T-helper 1 cell (primary cell): ENCODE results near the gene CHD6.

ENCODE experiments used
- DNase-seq, 5 donors: peaks; one replicate each; pipeline ENCODE4 v3.0.0-alpha.2; 2012 to 2020

CHD6 gene

DNA sequence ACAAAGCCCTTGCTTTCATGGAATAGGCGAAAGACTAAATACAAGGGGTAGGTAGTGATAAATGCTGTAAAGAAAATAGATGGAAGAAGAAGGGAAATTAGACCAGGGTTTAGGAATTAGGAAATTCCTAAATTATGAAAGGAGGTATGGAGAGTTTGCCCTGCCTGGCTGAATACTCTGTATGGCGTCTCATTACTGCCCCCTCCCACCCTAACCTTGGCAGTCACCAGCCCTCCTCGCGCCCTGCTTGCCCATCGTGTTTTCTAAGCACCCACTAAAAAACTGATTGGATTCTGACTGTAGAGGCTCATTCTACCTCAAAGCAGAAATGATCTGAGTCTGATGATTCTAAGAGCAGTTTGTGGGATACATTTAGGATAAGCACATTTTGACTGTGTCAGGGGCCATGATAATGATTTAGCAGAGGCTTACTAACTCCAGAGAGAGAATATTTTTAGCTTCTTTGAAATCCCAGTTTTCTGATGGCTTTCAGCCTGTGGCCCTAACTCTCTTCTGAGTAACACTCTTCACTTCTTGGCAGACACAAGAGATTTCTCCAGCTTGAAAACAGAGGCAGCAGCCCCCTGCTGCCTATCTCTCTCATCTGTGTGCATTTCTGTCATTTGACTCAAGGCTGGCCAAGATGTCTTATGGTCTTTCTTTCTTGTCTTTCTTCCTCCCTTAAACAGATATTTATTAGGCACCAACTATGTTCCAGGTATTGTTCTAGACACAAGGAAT, 1.4 kb upstream of the CHD6 start:
- DNase-seq = no peak

DNA sequence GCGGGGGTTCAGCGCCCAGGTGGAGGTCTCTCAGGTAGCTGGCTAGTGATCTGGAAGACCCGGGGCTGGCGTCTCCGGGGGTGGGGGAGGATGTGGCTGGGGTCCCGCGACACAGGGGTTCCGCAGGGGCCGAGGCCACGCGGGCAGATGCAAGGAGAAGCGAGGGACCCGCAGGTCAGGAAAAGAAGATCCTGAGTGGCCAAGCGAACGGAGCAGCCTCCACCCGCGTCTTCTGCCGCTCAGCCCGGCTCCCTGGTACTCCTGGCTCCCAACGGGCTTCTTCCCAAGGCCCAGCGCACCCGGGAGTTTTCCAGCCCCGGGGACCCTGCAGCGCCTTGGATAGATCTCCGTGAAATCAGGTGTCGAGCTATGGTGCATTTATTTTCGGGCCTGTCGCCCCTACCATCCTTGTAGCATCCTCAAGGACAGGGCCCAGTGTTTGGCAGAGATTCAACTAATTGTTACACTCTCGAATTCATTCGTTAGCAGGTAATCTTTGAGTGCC, 682 bp upstream of the CHD6 start:
- DNase-seq = no peak

DNA sequence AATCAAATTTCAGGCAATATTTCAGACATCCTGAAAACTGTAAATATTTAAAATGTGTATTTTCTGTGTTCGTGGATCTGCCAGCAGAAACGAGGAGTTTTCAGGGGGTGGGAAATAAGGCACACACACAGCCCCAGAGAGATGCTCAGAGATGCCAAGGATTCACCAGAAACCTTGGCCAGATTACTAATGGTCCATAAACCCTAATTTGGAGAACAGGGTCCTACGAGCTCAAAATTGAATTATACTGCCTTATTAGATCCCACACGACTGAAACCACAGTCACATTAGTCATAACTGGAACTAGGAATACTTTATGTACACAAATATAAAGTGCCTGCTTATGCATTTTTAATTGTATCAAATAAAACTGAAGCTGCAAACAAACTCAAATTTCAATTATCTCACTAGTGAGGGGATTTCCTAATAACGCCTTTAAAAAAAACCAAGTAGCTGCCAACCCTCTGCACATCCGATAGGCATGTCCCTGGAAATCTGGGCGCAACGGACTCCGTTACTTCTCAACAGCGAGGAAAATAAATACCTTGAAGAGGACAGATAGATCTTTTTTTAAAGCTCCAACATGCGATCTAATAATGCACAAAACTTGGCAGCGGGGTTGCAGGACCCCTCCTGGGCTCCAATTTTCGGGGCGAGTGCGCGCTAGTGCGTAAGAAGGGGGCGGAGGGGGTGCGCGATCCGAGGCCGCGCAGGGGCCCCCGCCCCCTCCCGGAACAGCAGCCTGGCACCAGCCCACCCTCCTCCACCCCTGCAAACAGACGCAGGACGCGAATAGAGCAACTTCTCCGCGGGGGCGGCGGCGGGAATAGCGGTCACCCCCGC, 897 bp downstream of the CHD6 start:
- peak; percentile 31 to 56 (median 37) for DNase-seq

DNA sequence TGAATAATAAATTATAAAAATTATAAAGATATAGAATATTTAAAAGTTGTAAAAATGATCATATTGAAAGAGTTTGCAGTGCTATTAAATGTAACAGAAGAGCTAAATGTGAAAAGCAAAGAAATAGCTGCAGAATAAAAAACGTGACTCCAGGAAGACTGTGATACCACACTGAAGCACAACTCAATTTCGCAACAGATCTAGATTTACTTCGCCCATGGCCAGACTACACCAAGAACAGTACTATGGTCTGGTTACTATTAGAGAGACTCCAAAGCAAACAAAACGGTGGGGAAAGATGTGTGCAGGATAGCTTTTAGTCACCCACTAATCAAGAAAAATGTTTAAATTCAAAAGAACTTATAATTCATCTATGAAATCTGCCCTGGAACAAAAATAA, 1.9 kb downstream of the CHD6 start:
- DNase-seq = no peak

DNA sequence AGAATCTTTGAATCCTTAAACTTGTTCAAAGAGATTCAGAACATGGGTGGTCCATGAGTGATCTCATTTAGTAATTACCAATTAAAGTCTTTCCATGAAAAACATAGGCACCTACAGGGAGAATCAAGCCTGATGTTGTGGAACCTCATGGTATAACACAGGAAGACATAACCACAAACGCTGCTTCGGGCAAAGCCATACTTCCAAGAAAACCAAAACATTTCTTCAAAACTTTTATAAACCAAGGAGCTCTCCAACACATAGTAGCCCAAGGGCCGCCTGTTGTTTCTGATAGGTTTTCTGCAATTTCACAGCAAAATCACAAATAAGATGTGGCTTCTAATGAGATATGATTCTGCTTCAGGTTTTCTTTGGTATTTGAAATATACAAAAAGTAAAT, 2.5 kb downstream of the CHD6 start:
- no peak for DNase-seq

DNA sequence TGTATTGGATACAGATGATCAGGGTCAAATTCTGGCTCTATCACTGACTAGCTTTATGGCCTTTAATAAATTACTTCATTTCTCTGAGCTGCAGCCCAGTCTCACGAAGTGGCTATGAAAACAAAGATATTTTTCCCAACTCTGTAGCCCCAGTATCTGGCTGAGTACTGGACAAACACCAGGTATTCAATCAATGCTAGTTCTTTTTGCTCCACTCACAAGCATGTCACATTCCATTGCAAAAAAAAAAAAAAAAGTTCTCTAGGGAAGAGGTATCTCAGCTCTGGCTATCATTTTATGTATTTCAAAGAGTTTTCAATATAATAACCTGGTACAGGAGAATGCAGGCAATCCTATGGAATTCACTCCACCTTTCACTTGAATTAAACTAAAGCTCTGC, 3.1 kb downstream of the CHD6 start:
- no peak for DNase-seq

DNA sequence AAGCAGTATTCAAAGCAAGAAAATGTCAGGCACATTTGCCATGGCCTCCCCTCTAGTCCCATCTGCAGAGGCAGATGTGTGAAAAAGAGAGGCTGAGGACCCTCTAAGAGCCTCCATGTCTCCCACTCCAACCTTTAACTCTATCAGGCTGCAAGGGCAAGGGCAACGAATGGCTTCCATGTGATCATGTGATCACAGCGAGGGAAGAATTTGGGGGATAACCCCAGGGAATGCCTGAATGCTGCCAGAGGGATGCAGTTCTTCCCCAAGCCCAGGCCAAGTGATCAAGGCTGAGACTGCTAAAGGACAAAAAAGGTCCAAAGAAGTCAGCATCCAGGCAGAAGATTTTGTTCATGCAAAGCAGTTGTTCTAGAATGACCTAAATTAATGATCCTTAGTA, 4.9 kb downstream of the CHD6 start:
- no peak for DNase-seq

DNA sequence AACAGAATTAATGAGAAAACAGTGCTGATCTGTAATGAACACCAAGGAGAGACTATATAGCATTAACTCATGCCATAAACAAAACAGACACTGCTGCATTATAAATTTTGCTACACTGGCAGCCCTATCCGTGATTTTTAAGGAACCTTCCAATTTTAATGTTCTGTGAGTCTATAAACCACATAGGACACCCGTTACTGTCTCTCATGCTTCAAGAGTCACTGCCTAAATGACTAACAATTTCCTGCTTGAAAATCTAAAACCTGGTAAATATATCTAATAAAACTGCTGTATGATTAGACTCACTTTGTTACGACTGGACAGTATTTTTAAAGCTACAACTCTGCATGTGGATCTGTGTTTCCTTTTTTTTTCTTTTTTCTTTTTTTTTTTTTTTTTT, 8.7 kb downstream of the CHD6 start:
- DNase-seq = no peak

DNA sequence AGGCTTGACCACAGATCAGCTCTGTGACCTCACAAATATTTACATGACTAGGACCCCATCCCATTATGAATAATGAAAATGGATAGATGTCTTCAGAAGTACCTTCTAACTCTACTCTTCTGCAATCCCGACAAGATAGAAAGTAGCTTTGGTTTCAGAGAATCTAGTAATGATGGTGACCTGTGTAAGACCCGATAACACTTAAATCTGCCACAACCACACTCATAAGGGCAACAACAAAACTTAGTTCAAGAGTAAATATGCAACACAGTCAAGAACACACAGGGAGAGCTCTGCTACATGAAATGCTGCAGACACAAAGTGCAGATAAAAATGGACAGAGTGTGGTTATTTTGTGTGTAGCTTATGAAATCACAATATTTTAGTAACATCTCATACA, 9.6 kb downstream of the CHD6 start:
- DNase-seq = no peak

DNA sequence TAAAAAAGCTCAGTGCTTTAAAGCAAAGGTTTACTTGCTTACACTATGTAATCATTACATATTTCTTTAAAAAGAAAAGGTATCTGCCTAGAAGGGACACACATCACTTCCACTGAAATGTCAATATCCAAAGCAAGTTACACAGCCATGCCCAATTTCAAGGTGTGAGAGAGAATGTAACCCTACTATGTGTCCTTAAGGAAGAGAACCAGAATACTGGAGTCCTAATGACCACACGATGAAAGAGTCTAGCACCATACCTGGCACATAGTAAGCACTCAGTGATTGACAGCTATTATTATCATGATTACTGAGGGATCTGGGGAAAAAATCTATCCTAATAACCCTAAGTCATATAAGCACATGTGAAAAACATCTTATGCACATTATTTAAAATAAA, 10.4 kb downstream of the CHD6 start:
- no peak for DNase-seq

DNA sequence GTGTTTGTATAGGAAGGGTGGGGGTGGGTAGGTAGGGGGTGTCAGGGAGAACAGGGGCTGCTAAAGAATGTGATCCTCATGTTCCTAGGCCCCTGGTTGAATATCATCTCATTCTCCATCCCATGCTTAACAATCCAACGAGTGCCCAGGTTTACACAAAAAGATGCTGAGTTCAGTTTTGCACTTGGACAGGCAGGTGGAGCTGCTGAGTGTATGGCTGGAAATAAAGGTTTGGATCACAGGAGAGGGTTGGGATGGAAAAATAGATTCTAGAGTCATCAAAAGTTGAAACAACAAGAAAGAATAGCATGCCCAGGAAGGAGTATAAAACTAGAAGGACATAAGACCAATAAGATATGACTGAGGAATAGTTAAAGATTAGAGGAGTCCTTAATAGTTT, 14.2 kb downstream of the CHD6 start:
- no peak for DNase-seq

DNA sequence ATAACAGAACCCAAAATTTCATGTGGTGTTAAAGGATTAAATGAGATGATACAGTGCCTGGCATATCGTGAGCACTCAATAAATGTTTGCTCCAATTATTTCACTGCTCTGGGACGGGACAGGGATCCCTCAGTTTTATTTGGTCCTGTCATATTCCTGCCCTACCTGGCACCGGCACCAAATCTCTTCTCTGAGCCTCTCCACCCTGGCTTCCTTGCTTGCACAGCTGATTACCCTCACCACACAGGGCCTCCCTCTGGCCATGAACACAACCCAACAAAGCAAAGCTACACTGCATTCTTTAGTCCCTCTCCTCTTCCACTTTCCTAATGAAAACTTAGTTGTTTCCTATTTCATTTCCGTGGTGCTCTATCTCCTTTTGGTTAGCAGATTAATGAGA, 16.4 kb downstream of the CHD6 start:
- DNase-seq = no peak

DNA sequence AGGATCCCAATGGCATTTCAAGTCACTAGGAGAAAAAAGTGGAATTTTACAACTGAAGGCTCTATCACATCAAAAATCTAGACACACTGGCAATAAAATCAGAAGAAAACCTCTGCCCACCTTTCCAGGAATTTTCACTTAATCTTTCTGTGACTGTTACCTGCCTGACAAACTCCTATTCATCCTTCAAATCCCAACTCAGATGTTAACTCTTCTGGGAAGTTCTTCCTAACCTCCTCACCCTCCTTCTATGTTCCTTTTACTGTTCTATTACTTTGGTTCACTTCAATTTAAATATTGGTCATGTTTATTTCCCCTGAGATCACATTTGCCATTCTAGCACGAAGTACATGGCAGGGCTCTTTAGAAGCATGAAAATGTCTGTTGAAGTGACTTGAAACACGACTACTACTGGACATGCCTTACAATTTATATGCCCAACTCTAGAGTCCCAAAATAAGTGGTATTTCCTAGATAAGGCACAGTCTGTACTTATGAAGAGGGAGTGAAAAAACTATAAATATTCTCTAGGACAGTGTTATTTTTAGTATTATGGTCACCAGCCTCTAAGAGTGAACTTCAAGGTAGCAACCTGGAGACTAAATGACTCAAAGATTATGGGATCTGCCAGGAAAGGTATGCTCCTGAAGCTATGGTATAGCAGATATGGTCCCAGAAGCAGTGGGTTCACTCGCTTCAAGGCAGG, 17.1 kb downstream of the CHD6 start:
- no peak for DNase-seq

DNA sequence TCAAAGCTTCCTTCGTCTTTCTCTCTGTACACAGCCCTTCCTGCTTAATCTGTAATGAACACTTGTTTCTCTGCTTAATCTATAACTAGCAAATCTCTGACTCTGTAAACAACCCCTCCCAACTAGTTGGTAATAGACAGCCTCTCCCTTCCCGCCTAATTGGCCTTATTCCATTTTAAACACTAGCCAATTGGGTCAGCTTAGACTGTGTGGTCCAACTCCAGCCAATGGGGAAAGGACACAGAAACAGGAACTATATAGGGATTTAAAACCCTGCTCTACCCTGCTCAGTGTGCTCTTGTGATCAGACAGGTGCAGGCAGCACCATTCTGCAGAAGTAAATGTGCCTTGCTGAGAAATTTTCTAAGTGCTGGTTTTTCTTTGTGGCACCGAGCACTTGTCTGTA, 18.5 kb downstream of the CHD6 start:
- no peak for DNase-seq

DNA sequence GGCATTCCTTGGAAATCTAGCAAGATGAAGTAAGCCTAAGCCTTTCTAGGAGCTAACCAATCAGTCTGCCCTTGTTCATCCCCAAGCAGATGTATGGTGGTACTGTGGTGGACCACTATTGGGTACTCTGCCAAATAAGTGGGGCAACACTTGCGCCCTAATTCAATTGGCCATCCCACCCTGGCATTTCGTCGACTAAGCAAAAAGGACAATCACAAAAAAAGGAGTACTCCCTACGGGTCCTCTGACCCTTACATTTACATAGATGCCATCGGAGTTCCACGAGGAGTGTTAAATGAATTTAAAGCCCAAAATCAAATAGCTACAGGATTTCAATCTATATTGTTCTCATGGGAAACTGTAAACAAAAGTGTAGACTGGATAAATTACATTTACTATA, 19.5 kb downstream of the CHD6 start:
- DNase-seq = no peak

DNA sequence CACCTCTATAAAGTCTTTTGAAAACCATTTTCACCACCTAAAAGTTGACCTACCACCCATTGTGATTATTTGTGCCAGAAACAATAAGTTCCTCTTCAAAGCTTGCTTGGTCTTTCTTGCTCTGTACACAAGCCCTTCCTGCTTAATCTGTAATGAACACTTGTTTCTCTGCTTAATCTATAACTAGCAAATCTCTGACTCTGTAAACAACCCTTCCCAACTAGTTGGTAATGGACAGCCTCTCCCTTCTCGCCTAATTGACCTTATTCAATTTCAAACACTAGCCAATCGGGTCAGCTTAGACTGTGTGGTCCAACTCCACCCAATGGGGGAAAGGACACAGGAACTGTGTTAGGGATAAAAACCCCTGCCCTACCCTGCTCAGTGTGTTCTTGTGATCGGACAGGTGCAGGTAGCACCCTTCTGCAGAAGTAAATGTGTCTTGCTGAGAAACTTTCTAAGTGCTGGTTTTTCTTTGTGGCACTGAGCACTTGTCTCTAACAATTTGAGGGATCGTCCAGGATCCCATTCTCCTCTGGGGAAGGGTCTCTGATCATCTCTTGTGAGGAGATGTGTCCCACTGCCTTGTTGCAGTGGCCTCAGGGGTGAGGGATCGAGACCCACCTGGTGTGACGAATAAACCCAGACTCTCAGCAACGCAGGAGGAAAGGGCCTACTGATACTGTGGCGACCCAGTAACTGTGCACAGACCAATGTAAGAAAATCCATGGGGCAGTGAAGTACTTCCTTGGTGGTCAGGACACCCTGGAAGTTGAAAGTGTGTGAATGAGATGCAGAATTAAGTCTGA, 23.5 kb downstream of the CHD6 start:
- DNase-seq = no peak

DNA sequence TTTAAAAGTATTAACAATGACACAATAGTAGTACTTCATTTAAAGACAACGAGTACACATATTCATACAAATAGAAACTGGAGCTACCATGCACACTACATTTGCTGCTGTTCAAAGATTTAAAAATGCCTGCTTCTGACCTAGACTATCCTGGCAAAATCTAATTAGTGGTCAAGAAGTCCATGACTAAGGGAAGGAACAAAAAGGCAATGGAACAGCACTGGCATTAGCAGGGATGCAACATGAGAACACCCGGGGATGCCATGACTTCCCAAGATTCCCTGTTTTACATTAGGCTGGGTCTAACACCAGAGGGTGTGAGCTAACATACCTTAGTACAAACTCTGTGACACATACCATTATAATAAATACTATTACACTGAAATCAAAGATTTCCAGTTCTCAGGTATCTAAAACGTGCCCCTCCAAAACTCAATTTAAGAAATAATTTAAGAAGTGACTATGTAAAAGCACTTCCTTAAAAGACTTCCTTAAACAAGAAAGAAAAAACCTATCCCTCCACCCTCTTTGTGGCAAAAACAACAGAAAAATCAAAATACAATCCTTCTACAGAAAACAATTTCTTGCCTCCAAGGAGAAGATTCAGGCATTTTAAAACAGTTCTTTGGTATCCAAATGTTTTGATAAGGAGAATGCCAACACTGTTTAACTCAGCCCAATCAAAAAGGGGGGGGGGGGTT, 25.5 kb downstream of the CHD6 start:
- no peak for DNase-seq

DNA sequence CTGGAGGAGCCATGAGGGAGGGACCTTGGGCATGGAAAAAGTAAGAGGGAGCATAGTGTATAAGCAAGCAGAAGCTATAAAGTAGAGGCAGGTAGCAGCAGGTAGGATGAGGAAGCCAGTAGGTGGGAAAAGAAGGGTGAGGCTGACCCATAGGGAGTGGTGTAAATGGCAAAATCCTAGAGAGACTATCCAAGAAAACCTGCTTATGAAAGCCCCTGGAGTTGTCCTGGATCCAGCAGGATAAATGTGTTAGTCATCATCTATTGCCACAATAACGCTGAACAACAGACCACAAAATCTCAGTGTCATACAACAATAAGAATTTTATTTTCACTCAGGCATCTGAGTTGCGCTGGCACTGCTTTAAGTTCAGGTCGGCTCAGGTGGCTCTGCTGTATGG, 30.2 kb downstream of the CHD6 start:
- no peak for DNase-seq

DNA sequence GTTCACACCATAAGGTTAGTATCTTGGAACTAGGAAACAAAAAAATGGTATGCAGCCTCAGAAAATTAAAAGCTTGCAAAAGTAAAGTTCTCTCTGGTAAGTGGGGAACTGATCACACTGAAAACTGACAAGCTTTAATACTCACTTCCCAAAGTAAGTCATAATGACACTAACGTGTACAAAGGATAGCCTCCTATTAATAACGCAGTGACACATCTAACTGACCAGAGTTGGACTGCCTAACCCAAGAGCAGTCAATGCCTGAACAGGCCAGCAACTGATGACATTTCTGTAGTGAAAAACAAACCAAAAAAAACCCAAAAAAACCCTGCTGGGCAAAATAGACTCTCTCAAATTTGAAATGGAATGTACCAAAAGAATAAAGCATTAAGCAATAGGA, 30.7 kb downstream of the CHD6 start:
- no peak for DNase-seq

DNA sequence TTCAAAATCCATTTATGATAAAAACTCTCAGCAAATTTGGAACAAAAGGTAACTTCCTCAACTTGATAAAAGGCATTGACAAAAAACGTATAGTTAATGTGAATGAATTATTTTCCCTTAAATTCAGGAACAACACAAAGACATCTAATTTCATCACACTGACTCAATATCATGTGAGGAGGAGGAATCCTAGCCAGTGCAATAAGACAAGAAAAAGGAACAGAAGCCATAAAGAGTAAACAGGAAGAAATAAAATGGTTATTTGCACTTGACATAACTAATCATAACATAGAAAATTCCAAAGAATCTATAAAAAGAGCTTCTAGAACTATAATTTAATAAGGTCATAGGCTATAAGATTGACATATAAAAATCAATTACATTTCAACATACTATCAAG, 31.4 kb downstream of the CHD6 start:
- DNase-seq = no peak

DNA sequence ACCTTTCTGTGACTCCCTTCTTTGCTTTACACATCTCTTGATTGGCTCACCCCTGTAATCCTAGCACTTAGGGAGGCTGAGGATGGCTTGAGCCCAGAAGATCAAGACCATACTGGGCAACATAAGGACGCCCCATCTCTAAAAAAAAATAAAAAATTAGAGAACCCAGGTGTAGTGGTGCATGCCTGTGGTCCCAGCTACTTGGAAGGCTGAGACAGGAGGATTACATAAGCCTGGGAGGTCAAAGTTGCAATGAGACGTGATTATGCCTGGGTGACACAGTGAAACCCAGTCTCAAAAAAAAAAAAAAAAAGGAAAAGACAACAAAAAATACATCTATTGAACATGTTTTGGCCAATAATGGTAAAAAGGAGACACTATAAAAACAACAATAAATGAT, 37.8 kb downstream of the CHD6 start:
- DNase-seq = no peak
